HG03025 (cell line): Measurements from ENCODE around the gene CTAG2.
"Not testable (repeated sequence)": the region's sequence is repeated elsewhere in the genome, so short reads cannot be mapped to it uniquely, and the experiment has no call there.

Source experiments
- ATAC-seq: cut with Tn5 transposase; IDR thresholded peaks from one replicate; pipeline ENCODE4 v1.9.1; 2021; ENCODE audit warnings: mild to moderate bottlenecking, moderate library complexity; ENCODE audit not compliant: unreplicated experiment, low FRiP score

The CTAG2 gene

DNA sequence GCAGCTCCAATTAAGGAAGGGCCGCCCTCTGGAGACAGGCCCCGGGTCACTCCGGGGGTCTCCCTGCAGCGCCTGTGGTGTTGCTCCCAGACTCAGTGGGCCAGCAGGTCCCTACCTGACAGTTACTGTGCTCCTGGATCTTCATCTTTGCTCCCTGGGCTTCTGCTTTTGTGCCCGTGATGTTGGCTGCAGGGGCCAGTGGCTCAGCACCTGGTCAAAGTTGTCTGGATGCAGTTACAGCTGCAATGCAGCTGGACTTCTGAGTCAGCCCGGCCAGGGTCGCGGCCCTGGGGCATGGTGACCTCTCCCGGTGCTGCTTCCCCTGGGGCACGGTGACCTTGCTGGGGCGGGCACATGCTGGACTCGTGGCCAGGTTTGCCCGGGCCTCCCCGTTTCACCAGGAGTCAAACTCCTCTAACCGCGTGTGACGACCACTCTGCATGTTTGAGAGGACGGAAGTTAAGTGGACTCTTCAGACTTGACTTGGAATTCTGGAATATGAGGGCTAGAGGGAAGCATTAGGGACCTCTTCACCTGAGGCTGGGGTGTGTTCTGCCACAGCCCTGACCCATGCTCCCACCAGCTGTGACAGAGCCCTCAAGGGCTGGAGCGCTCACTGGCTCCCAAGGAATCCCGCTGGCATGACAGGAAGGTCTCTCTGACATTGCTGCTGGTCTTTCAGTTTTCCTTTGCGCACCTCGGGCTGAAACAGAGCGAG is 3.7 kb downstream of the CTAG2 start:
- ATAC-seq: no peak

DNA sequence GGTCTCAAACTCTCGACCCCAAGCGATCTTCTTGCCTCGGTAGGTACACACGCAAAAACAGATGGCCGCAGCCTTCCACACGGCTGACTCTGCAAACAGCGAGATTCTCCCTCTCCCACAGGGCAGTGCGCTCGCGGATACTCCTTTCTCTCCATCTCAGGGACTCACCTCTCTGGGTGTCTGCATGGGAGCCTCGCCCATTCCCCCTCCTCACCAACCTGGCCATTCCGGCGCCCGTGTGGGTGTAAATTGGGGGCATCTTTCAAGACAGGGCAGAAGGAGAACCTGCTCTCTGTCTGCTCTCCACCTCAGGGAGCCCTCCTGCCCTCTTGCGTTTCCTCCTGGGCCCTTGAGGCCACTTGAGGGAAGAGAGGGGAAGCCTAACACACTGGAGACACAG is 4.4 kb downstream of the CTAG2 start:
- ATAC-seq: no peak

DNA sequence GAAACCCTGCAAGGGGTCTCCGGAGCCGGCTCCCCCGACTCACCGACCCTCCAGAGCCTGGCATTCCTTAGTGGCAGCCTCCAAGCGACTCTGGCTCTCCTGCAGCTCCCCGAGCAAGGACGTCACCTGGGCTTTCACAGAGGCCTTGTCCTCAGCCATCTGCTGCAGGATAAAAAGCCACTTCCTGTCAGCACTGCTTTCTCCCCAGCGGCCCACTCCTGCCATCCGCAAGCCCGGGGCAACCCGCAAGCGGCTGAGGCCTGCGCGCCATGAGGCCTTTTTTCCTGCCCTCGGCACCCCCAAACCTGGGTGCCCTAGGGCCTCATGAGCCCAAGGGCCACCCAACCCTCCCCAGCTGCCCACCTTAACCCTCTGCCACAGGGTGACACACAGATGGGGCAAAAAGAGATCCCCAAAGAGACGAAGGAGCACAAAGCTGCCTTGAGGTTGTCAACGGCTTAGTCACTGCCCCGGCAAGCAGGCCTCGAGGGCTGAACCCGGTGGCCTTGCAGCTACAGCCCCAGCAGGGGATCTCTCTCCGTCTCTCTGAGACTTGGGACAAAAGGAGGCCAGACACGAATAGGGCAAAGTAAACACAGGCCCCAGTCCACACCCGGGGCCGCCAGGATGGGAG is 7.5 kb downstream of the CTAG2 start:
- not testable (repeated sequence) for ATAC-seq

DNA sequence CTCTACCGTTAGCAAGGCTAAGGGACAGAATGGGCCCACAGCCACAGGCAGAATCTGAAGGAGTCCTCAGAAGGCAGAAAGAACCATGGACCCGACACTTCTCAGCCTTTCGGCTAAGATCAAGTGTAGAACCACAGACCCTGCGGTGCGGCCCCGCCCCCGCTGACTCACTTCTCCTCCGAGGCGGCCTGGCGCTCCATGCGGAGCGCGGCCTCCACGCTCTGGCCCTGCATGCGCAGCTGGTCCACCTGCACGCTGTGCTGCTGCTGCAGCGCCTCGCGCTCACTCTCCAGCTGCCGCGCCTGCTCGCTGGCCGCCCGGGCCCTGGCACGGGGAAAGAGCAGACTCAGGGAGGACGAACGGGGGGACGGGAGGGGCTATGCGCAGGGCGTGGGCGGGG is 9.7 kb downstream of the CTAG2 start:
- not testable (repeated sequence) for ATAC-seq

DNA sequence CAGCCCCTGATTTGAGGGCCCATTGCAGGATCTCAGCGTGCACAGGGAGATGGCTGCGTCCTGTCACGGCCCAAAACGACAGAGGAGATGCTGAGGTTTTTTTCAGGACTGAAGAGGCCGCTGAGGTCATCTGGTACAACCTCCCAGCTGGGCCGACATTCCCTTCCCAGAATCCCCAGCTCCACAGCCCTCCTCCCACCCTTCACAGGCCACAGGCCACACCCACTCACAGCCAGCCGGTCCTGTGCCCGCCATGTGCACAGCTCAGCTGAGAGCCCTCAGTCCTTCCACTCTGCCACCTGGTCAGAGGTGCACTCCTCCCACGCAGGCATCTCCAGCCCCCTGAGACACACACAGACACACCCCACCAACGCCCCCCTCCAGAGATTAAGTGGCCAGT is 11.6 kb downstream of the CTAG2 start:
- not testable (repeated sequence) for ATAC-seq

DNA sequence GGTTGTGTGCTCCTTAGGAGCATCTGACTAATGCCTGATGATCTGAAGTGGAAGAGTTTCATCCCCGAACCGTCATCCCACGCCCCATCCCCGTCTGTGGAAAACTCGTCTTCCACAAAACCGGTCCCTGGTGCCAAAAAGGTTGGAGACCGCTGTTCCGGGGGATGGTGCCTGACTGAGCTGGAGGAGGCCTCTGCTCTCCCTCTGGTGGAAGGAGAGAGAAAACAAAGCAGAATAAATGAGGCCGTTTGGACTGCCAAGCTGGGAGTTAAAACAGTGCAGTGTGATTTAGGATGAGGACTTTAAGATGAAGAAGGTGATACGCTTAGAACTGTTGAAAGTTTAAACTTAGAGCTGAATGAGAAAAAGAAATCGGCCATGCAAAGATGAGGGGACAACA is 19.7 kb downstream of the CTAG2 start:
- ATAC-seq: not testable (repeated sequence)

DNA sequence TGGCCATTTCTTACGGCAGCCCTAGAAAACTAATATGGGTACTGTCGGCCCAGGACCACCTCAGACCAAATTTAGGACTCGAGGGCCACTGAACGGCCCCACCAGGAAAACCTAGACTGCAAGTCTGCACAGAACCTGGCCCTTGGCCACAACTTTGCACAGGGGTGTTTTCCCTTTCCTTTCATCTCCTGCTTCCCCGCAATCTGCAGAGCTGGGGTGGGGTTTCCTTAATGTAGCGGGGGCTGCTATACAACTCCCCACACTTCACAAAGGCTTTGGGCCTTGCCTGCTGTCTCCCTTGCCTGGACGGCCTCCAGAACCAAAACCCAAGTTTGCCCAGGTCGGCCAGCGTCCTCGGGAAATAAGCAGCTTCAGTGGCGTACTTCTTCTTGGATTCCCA is 22.4 kb downstream of the CTAG2 start:
- not testable (repeated sequence) for ATAC-seq

DNA sequence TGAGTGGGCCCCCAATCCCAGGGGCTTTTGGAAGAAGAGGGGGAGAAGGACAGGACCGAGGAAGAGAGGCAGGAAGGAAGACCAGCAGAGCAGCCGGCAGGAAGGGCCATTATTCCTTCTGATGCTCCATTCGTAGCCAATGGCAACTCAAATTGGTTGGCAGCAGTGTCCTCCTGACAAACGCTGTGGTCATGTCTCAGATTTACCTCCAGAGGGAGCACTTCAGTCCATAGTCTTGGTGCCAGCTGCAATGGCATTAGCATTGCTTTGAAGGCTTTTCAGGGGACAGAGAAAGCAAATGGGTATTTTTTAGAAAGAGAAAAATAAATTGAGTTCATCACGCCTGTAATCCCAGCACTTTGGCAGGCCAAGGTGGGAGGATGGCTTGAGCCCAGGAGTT is 24.4 kb downstream of the CTAG2 start:
- not testable (repeated sequence) for ATAC-seq

DNA sequence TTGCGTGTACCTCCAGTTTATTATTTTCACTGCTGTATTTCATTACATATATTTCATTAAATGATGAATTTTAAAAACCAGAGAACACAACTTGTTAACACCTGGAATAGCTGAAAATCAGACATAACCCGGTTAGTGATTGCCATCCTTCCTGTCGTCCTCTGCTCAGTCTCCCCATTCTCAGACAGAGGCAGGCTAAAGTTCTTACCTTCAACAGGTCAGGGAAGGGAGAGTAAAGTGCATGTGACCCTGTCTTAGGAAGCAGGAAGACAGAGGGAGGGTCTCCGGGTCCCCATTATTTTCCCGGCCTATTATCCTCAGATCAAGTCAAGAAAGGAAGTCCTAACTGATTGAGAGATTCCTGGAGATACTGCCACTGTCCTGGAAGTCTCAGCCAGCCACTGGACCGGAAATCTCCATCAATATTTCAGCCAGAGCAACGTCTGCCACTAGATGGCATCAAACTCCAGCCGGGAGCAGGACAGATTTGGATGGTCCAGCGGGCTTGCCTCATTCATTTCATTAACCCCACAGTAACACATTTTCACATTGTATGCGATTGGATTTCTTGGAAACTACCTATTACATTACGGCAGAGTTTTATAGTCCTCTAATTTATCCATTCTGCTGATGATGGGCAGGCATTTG is 32.5 kb downstream of the CTAG2 start:
- not testable (repeated sequence) for ATAC-seq

DNA sequence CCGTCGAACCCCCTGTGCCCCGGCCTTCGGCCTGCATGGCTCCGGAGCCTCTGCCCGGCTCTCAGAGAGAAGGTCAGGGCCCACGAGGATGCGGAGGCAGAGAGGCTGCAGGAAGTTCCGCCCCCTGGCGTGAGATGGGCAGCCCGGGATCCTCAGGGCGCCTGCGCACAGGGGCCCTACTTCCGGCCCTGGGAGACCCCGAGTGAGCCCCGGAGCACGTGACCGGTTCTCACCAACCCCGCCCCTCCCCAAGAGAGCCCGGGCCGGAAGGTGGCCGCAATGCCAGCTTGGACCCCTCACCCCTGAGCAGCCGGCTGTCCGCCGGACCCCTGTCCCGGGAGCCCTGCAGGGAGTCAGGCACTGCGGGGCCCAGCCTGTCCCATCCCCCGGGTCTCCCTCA is 34.2 kb downstream of the CTAG2 start, which contains the start of gene CTAG1B:
Gene CTAG1B (minus strand): TSS at position 101 of the 400 bp plus-strand sequence. CDS start 64 bp downstream, at position 37.
- not testable (repeated sequence) for ATAC-seq

DNA sequence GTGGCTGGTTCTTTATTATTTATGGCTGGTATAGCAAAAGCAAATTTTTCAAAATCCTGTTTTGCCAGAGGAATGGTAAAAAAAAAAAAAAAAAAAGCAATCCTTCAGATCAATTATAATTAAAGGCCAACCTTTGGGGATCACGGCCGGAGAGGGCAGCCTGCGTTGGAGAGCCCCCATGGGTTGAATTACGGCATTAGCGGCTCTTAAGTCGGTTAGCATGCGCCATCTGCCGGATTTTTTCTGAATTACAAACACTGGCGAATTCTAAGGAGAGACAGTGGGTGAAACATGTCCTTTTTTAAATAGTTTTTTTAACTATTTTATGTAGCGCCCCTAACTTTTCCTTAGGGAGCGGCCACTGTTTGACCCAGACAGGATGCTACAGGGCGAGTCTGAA is 39.8 kb downstream of the CTAG2 start:
- not testable (repeated sequence) for ATAC-seq

DNA sequence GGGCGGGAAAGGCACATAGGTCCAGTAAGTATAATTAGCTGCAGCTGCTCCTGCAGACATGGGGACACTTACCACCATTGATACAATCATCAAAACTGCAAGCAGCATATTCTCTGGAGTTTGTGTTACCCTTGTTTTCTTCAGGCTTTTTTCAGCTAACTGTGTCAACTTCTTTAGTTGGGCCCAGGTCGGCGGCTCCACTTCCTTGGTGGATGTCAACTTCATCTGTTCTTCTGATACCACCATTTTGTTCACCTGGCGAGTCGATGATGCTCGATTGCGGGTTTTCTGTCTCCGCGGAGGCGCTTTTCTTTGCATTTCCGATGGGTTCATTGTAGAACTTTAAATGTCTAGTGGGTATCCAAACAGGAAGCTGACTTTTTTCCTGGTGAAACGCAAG is 42.2 kb downstream of the CTAG2 start:
- ATAC-seq: not testable (repeated sequence)

DNA sequence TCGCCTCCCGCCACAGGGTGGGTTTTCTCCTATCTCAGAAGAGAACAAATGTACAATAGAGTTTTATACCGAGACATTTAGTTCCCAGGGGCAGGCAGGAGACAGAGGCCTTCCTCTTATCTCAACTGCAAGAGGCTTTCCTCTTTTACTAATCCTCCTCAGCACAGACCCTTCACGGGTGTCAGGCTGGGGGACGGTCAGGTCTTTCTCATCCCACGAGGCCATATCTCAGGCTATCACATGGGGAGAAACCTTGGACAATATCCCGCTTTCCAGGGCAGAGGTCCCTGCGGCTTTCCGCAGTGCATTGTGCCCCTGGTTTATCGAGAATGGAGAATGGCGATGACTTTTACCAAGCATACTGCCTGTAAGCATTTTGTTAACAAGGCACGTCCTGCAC is 44.6 kb downstream of the CTAG2 start:
- not testable (repeated sequence) for ATAC-seq

DNA sequence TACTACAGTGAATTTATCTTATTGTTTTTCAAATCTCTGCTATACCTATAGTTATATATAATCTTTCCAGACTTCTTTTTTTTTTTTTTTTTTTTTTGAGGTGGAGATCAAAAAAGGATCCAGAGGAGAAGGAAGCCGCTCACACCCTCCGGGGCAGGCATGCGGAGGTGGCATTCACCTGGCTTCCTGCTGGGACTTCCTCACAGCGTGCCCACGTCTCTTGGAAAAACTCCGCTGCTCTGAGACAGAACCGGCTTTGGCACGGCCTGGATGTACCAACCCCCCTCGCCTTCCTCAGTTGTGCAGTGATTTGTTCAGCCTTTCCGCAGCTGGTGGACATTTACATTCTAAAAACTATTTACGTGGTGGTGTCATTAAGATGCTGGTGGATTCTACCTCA is 45.4 kb downstream of the CTAG2 start:
- ATAC-seq: not testable (repeated sequence)

DNA sequence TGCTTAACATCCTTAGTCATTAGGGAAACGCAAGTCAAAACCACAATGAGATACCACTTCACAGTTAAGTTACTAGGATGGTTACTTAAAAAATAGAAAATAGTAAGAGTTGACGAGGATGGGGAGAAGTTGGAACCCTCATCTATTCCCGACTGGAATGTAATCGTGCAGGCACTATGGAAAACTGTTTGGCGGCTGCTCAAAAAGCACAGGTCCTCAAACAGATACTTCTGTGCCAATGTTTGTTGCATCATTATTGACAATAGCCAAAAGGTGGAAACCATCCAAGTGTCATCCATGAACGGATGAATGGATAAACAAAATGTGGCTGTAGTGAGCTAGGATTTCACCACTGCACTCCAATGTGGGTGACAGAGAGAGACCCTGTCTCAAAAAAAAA is 46.0 kb downstream of the CTAG2 start:
- ATAC-seq: no peak

DNA sequence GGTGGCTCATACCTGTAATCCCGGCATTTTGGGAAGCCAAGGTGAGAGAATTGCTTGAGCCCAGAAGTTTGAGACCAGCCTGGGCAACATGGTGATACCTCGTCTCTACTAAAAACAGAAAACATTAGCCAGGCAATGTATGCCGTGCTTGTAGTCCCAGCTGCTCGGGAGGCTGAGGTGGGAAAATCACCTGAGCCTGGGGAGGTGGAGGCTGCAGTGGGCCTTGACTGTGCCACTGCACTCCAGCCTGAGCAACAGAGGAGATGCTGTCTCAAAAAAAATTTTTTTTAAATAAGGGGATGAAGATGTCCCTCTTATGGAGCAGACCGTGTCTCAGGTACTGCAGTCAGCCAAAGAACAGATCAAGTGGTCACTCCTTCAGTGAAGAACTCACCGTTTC is 47.8 kb downstream of the CTAG2 start:
- no peak for ATAC-seq

DNA sequence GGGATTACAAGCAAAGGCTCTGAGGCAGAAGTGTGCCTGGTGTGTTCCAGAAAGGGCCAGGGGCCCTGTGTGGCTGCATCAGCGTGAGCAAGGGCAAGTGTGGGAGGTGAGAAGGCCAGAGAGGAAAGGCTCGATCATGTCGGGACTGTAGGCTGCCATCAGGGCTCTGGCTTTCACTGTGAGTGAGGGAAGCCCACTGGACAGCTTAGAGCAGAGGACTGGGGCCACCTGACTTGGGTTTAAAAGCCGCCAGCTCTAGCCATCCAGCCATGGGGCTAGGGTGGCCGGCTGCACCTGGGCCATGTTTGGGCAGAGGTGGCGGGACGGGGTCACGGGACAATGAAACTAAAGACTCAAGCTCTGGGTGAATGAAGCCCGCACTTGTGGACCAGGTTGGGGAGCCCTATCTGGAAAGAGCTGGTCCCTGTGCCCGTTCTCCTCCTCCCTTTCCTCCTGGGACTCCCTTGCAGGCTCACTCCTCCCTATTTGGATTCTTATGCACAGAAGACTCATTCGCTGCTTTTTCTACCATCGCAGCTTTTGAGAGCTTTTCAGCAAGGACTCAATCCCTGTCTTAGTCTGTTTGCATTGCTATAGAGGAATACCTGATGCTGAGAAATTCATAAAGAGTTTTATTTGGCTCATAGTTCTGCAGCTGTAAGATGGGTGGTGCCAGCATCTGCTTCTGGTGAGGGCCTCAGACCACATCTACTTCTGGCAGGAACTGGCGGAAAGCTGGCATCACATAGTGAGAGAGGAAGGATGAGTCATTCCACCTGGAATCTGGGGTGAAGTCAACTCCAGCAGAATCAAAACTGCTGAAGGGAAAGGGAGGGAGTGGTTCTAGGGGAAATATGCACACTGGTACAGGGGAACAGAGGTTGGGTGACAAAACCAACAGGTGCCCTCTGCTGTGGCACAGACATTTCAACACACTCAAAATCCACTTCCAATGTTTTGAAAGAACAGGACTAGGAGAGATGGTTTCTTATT is 49.6 kb downstream of the CTAG2 start:
- no peak for ATAC-seq

DNA sequence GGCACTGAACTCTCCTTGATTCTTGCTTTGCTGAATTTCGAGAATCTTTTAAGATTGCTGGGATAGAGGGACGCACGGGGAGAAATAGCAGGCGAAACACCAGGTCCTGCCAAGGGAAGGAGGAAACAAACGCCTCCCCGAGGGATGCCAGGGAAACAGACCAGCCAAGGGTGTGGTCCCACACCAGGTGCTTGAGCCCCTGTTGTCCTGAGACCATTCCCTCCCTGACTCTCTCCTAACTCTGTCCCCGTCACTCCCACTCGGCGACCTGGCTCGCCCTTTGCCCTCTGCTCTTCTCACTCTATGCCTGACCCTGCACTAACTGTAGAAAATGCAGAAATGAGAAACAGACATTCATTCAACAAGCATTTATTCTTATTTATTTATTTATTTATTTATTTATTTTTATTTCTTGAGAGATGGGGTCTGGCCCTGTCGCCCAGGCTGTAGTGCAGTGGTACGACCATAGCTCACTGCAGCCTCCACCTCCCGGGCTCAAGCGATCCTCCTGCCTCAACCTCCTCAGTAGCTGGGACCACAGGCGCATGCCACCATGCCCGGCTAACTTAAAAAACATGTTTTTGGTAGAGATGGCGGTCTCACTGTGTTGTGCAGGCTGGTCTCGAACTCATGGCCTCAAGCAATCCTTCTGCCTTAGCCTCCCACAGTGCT is 50.5 kb downstream of the CTAG2 start:
- ATAC-seq: no peak

DNA sequence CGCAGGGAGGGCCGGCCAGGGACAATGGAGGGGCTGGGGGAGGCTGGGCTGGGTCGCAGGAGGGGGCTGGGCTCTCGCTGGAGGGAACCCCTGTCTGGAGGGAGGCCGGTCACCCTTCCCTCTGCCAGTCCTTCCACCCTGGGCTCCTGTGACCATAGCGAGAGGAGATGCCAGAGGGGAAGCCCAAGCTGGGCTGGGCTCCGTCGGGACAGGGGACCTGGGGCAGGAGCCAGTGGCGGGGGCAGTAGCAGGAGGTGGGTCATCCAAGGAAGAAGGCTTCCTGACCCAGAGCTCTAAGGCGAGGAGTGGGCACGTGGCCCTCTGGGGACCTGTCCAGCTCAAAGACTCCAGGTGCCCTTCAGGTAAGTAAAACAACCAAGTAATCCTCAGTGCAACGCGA is 51.2 kb downstream of the CTAG2 start:
- ATAC-seq: no peak
